Measurements from ENCODE around the gene MRPL17. TPM values are rescaled to one million over a fixed set of nuclear protein-coding genes. Genes with fewer than 3 reads are reported as not detected.
A peak's percentile ranks its signal among the peaks of the same experiment; 100 is the strongest.
"Not testable (repeated sequence)": the region's sequence is repeated elsewhere in the genome, so short reads cannot be mapped to it uniquely, and the experiment has no call there.

MRPL17 gene
- total RNA-seq, 1 experiment from 2014 or later: 77.1 TPM

DNA sequence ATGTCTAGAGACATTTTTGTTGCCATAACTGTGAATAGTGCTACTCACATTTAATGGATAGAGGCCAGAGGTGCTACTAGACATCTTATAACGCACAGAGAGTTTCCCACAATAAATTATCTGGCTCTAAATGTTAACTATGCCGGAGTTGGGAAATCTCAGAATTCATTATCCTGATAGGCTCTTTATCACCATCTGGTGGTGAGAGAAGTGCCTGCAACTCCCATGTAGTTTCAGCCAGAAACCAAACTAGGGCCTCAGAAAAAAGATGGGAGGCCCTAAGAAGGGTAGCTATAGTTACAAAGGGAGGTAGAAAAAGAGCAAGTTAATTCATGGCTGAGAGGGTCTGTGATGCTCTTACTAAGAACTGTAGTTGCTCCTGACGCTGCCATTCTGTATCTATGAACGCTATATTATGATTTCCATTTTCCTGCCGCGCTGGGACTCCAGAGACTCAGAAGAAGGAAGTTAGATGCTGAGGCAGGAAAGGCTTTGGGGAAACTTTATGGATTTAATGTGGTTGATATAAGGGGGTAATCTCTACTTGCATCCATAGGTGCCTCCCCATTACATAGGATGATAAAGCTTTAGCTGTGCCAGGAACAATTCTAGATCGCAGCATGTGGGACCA is 22.9 kb upstream of the MRPL17 start:
- no peak for TF ChIP-seq RELA (CRISPR knock-in tag; IDR thresholded peaks at IDR 0.05; ENCODE audit: borderline replicate concordance)
- no peak for TF ChIP-seq SOX15 (CRISPR knock-in tag; IDR thresholded peaks at IDR 0.05)
- TF ChIP-seq, protein P1, sequence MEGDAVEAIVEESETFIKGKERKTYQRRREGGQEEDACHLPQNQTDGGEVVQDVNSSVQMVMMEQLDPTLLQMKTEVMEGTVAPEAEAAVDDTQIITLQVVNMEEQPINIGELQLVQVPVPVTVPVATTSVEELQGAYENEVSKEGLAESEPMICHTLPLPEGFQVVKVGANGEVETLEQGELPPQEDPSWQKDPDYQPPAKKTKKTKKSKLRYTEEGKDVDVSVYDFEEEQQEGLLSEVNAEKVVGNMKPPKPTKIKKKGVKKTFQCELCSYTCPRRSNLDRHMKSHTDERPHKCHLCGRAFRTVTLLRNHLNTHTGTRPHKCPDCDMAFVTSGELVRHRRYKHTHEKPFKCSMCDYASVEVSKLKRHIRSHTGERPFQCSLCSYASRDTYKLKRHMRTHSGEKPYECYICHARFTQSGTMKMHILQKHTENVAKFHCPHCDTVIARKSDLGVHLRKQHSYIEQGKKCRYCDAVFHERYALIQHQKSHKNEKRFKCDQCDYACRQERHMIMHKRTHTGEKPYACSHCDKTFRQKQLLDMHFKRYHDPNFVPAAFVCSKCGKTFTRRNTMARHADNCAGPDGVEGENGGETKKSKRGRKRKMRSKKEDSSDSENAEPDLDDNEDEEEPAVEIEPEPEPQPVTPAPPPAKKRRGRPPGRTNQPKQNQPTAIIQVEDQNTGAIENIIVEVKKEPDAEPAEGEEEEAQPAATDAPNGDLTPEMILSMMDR (IDR thresholded peaks at IDR 0.05): peak; percentile 69
- Mint-ChIP-seq H3K9me3 (no peaks in the 10 kb centered on the region), H3K27me3 (ENCODE audit: low read depth) (peaks cover 8% of the 10 kb centered on the region; the same call in 1 of the 2 replicates), H3K4me3 (no peak overlapping the region), H3K36me3 (no peaks in the 10 kb centered on the region), H3K27ac (no peak overlapping the region), H3K4me1 (peaks cover 16% of the 10 kb centered on the region)
- ChIA-PET CTCF (interaction anchor here (0.5 to 2.6 kb wide), 34 partner anchors 9 to 1021 kb away, joined by 3 to 22 read pairs (median 4); partner anchors contain the start of genes MRPL17, NLRP14, OR10A2 and TAF10), POLR2A (no interaction called here)
- ATAC-seq (peak; percentile 68), DNase-seq (ENCODE audit: low spot score) (peak; percentile 44)

DNA sequence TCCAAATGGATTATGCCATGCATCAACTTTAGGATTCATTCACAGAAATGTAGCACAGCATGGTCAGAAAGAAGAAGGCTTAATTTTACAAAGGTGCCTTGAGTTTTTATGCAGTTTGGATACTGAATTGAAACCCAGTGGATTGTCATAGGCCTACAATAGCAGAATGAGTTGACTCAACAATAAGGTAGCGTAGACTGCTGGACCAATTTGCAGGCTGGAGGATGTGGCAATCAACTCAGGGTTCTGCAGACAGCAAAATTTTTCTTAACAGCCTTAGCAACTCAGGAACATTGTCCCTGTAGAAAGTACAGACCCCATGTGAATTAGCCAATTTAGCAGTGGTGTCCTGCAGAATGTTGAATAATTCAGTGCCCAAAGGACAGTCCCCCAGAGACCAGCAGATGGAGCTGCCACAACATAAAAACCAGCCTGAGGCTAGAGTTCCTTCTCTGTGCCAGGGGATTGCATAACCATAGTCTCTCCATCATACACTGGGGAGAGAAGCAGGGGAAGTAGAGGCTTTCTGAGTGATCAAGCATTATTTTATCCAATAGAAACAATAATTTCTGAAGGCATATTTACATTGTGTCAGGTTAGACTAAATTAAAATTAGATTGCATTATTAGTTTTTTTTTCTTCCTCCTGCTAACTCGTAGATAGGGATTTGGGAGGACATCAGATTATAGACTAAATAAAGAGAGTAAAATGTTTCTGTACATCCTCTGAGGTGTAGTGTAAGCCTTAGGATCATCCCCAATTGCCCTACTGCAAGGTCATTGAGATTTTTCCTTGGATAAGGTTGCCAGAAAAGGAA is 20.3 kb upstream of the MRPL17 start:
- DNase-seq (ENCODE audit: low spot score) (peak; percentile 36), ATAC-seq (peak; percentile 90)
- ChIA-PET CTCF (interaction anchor here (0.6 to 3.2 kb wide), 6 partner anchors 15 to 324 kb away, joined by 3 to 32 read pairs (median 6); partner anchors contain the start of gene MRPL17), POLR2A (no interaction called here)
- Mint-ChIP-seq H3K4me3 (no peak overlapping the region), H3K9me3 (no peaks in the 10 kb centered on the region), H3K27ac (no peak overlapping the region), H3K36me3 (no peaks in the 10 kb centered on the region), H3K4me1 (peaks cover 16% of the 10 kb centered on the region), H3K27me3 (ENCODE audit: low read depth) (peaks cover 2% of the 10 kb centered on the region; the same call in 1 of the 2 replicates)
- TF ChIP-seq, protein P2, sequence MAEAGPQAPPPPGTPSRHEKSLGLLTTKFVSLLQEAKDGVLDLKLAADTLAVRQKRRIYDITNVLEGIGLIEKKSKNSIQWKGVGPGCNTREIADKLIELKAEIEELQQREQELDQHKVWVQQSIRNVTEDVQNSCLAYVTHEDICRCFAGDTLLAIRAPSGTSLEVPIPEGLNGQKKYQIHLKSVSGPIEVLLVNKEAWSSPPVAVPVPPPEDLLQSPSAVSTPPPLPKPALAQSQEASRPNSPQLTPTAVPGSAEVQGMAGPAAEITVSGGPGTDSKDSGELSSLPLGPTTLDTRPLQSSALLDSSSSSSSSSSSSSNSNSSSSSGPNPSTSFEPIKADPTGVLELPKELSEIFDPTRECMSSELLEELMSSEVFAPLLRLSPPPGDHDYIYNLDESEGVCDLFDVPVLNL (CRISPR knock-in tag; IDR thresholded peaks at IDR 0.05; ENCODE audit: borderline replicate concordance, low read depth): no peak
- TF ChIP-seq, protein P1 (IDR thresholded peaks at IDR 0.05): 0 out of 2 replicates have a peak, but pooled peaks have one; percentile 13

DNA sequence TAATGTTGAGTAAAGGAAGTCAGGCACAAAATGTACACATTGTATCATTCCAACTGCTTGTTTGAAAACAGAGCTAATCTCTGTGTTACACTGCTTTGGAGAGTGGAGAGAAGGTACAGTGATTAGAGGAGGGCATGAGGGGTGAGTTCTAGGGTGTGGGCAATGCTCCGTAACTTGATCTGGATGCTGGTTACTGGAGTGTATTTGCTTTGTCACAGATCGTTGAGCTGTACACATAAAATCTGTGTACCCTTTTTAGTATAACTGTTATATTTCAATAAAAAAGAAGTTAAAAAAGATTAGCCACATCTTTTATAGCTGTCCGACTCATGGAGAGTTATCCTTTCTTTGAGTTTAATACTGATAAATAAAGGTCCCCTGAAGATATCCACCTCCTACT is 18.8 kb upstream of the MRPL17 start:
- peaks cover 16% of the 10 kb centered on the region for H3K4me1 Mint-ChIP-seq
- not testable (repeated sequence) for ATAC-seq; DNase-seq (ENCODE audit: low spot score); H3K27me3 Mint-ChIP-seq (ENCODE audit: low read depth); H3K27ac Mint-ChIP-seq; H3K36me3 Mint-ChIP-seq; H3K4me3 Mint-ChIP-seq; H3K9me3 Mint-ChIP-seq
- POLR2A ChIA-PET: interaction anchor here (1.1 kb wide), 1 partner anchor 64 kb away, joined by 3 read pairs; no protein-coding TSS in a partner anchor
- CTCF ChIA-PET: interaction anchor here (3.2 kb wide), 1 partner anchor 54 kb away, joined by 32 read pairs; no protein-coding TSS in a partner anchor

DNA sequence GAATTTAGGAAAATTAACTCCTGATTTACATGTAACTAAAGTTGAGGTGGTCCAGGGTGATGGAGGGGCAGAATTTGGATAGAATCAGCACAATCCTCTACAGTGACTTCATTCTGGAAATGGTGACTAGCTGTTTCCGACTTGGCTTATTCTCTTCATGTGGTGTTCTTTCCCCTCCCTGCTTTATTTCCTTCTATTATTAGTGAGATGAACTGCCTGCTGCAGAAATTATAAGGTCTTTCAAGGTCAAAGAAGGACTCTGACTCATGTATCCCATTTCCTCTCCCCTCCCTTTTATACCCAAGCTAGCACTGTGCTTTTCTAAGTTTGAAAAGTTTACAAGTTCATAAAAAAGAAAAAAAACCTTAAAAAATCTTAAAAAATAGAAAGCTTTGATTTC is 12.2 kb upstream of the MRPL17 start:
- POLR2A ChIA-PET: no interaction called here
- Mint-ChIP-seq H3K27ac (no peak overlapping the region), H3K4me3 (no peak overlapping the region), H3K36me3 (no peaks in the 10 kb centered on the region), H3K9me3 (no peaks in the 10 kb centered on the region), H3K27me3 (ENCODE audit: low read depth) (peaks cover 2% of the 10 kb centered on the region; the same call in 1 of the 2 replicates), H3K4me1 (peaks cover 8% of the 10 kb centered on the region)
- CTCF ChIA-PET: interaction anchor here (1.0 to 2.5 kb wide), 5 partner anchors 11 to 316 kb away, joined by 3 to 9 read pairs (median 5); partner anchors contain the start of gene MRPL17
- TF ChIP-seq NR3C1 (CRISPR knock-in tag; conservative IDR thresholded peaks at IDR 0.05; ENCODE audit: low read depth) (no peak), SOX15 (CRISPR knock-in tag; IDR thresholded peaks at IDR 0.05) (no peak)
- no peak for ATAC-seq
- DNase-seq (ENCODE audit: low spot score): no peak

DNA sequence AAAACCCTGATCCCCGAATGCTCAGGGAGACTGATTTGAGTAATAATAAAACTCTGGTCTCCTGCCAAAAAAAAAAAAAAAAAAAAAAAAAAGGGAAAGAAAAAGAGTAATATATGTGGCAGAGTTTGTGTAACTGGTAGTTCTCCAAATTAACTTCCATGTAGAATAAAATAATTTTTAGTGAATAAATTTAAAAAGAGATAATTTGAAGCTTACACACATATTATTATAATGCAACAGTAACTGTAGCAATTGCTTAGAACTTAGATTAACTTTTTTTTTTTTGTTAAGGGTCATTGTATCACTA is 11.0 kb upstream of the MRPL17 start:
- Mint-ChIP-seq H3K4me1 (peaks cover 8% of the 10 kb centered on the region), H3K4me3 (no peak overlapping the region), H3K27me3 (ENCODE audit: low read depth) (peaks cover 2% of the 10 kb centered on the region; the same call in 1 of the 2 replicates), H3K9me3 (peaks cover 5% of the 10 kb centered on the region), H3K36me3 (peaks cover 8% of the 10 kb centered on the region), H3K27ac (no peak overlapping the region)
- TF ChIP-seq ELF4 (CRISPR knock-in tag; IDR thresholded peaks at IDR 0.05; ENCODE audit: low read depth) (no peak), ZNF138 (CRISPR knock-in tag; conservative IDR thresholded peaks at IDR 0.05) (no peak)
- TF ChIP-seq, protein P3, sequence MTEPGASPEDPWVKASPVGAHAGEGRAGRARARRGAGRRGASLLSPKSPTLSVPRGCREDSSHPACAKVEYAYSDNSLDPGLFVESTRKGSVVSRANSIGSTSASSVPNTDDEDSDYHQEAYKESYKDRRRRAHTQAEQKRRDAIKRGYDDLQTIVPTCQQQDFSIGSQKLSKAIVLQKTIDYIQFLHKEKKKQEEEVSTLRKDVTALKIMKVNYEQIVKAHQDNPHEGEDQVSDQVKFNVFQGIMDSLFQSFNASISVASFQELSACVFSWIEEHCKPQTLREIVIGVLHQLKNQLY (CRISPR knock-in tag; IDR thresholded peaks at IDR 0.05): no peak
- CTCF ChIA-PET: interaction anchor here (0.8 to 1.5 kb wide), 5 partner anchors 11 to 61 kb away, joined by 3 to 7 read pairs (median 6); partner anchors contain the start of gene DCHS1
- POLR2A ChIA-PET: interaction anchor here (0.7 kb wide), 2 partner anchors 75 to 1581 kb away, joined by 3 to 9 read pairs; partner anchors contain the start of gene TPP1
- no peak for ATAC-seq
- no peak for DNase-seq (ENCODE audit: low spot score)
